Esophagus muscularis mucosa (tissue), 3 donors: ENCODE data around the gene ISY1.

Experiments
- POLR2AphosphoS5 ChIP-seq, 2 donors: sonication (generic); formaldehyde crosslinking; IDR thresholded peaks; one replicate each; pipeline ENCODE4 v1.6.1; 2017; ENCODE audit warnings: antibody characterized with exemption in 2 of 2
- TF ChIP-seq, protein P1 (sequence below), 3 experiments: fragments of 200-600 bp in 2 of 3; fragments of 450-650 bp in 1 of 3; sonication (generic) in 2 of 3; IDR thresholded peaks; one replicate each; pipeline ENCODE4 v1.5.1; 2017 to 2019; ENCODE audit warnings: antibody characterized with exemption in 3 of 3, mild to moderate bottlenecking in 2 of 3, moderate library complexity in 1 of 3

DNA sequence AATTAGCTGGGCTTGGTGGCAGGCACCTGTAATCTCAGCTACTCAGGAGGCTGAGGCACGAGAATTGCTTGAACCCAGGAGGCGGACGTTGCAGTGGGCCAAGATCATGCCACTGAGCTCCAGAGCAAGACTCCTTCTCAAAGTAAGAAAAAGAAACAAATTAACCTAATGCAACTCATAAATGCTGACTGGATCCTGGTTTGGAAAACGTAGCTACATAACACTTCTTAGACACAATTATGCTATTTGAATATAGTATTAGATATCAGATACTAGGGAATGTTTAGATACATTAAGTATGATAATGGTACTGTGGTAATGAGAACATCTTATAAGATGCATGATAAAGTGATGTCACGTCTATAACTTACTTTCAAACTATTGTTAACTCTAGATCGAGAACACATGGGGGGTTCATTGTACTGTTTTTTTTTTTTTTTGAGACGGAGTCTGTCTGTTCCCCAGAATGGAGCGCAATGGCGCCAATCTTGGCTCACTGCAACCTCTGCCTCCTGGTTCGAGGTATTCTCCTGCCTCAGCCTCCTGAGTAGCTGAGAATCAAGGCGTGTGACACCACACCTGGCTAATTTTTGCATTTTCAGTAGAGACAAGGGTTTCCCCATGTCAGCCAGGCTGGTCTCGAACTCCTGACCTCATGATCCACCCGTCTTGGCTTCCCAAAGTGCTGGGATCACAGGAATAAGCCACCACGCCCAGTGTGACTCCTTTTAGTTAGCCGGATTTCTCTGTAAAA is 5.9 kb upstream of the ISY1 start:
- TF ChIP-seq, protein P1, sequence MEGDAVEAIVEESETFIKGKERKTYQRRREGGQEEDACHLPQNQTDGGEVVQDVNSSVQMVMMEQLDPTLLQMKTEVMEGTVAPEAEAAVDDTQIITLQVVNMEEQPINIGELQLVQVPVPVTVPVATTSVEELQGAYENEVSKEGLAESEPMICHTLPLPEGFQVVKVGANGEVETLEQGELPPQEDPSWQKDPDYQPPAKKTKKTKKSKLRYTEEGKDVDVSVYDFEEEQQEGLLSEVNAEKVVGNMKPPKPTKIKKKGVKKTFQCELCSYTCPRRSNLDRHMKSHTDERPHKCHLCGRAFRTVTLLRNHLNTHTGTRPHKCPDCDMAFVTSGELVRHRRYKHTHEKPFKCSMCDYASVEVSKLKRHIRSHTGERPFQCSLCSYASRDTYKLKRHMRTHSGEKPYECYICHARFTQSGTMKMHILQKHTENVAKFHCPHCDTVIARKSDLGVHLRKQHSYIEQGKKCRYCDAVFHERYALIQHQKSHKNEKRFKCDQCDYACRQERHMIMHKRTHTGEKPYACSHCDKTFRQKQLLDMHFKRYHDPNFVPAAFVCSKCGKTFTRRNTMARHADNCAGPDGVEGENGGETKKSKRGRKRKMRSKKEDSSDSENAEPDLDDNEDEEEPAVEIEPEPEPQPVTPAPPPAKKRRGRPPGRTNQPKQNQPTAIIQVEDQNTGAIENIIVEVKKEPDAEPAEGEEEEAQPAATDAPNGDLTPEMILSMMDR (IDR thresholded peaks at IDR 0.05): no peak
- no peak for TF ChIP-seq POLR2AphosphoS5 (IDR thresholded peaks at IDR 0.05)
